GM23338 (cell line): ENCODE measurements around the gene KRTAP9-8.

Experiments
- CREB1 ChIP-seq: fragments of 250-450 bp; sonication (Bioruptor Pico); IDR thresholded peaks from 2 replicates; pipeline ENCODE4 v1.5.0; 2020; ENCODE audit warnings: low read depth, mild to moderate bottlenecking, moderate library complexity
- CTCF ChIP-seq, 2 experiments: fragments of 200-600 bp in 1 of 2; sonication (generic) in 1 of 2; conservative IDR thresholded peaks; 2 replicates each; pipeline versions ENCODE4 v1.5.1 to v1.6.1; 2016 to 2017; ENCODE audit warnings: antibody characterized with exemption in 2 of 2, low read depth in 2 of 2, mild to moderate bottlenecking in 2 of 2, moderate library complexity in 1 of 2
- EZH2 ChIP-seq: fragments of 200-600 bp; sonication (generic); IDR thresholded peaks from one replicate; pipeline ENCODE4 v1.8.0; 2017; ENCODE audit warnings: antibody characterized with exemption, mild to moderate bottlenecking, low read depth; ENCODE audit not compliant: unreplicated experiment
- EZH2phosphoT487 ChIP-seq: fragments of 200-600 bp; sonication (generic); IDR thresholded peaks from one replicate; pipeline ENCODE4 v1.8.1; 2018; ENCODE audit warnings: antibody characterized with exemption; ENCODE audit not compliant: unreplicated experiment
- JUNB ChIP-seq: IDR thresholded peaks from one replicate; pipeline ENCODE4 v1.6.1; 2016; ENCODE audit warnings: antibody characterized with exemption; ENCODE audit not compliant: unreplicated experiment
- STAT1 ChIP-seq: IDR thresholded peaks from one replicate; pipeline ENCODE4 v1.6.1; 2016; ENCODE audit warnings: antibody characterized with exemption; ENCODE audit not compliant: unreplicated experiment
- ZNF114 ChIP-seq: fragments of 250-450 bp; sonication (Bioruptor Pico); IDR thresholded peaks from 2 replicates; pipeline ENCODE4 v1.5.0; 2020; ENCODE audit warnings: mild to moderate bottlenecking, moderate library complexity
- TF ChIP-seq, protein P1 (sequence below): IDR thresholded peaks from one replicate; pipeline ENCODE4 v1.6.1; 2018; ENCODE audit warnings: antibody characterized with exemption; ENCODE audit not compliant: unreplicated experiment
- TF ChIP-seq, protein P2 (sequence below): IDR thresholded peaks from 2 replicates; pipeline ENCODE4 v1.6.1; 2016; ENCODE audit warnings: antibody characterized with exemption

DNA sequence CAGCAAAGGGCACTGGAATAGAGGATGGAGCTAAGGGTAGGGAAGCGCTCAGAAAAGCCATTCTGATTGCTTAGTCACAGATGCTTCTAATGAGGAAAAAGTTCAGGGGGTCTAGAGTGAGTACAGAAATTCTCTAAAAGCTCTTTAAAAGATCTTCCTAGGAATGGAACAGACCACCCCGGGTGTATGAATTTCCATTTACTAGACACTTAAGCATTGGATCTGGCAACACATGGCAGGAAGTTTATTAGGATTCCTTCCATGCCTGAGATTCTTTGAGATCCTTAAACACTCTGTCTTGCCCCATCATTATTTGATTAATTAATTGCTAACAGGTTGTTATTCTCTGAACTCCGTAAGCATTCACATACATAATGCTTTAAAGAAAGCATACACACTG is 46.2 kb downstream of the KRTAP9-8 start:
- no peak for TF ChIP-seq EZH2
- TF ChIP-seq CTCF (conservative IDR thresholded peaks at IDR 0.05; ENCODE audit: low read depth in 2 of 2) = no peak
- TF ChIP-seq, protein P1, sequence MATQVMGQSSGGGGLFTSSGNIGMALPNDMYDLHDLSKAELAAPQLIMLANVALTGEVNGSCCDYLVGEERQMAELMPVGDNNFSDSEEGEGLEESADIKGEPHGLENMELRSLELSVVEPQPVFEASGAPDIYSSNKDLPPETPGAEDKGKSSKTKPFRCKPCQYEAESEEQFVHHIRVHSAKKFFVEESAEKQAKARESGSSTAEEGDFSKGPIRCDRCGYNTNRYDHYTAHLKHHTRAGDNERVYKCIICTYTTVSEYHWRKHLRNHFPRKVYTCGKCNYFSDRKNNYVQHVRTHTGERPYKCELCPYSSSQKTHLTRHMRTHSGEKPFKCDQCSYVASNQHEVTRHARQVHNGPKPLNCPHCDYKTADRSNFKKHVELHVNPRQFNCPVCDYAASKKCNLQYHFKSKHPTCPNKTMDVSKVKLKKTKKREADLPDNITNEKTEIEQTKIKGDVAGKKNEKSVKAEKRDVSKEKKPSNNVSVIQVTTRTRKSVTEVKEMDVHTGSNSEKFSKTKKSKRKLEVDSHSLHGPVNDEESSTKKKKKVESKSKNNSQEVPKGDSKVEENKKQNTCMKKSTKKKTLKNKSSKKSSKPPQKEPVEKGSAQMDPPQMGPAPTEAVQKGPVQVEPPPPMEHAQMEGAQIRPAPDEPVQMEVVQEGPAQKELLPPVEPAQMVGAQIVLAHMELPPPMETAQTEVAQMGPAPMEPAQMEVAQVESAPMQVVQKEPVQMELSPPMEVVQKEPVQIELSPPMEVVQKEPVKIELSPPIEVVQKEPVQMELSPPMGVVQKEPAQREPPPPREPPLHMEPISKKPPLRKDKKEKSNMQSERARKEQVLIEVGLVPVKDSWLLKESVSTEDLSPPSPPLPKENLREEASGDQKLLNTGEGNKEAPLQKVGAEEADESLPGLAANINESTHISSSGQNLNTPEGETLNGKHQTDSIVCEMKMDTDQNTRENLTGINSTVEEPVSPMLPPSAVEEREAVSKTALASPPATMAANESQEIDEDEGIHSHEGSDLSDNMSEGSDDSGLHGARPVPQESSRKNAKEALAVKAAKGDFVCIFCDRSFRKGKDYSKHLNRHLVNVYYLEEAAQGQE = no peak
- no peak for TF ChIP-seq ZNF114 (CRISPR knock-in tag)
- TF ChIP-seq, protein P2, sequence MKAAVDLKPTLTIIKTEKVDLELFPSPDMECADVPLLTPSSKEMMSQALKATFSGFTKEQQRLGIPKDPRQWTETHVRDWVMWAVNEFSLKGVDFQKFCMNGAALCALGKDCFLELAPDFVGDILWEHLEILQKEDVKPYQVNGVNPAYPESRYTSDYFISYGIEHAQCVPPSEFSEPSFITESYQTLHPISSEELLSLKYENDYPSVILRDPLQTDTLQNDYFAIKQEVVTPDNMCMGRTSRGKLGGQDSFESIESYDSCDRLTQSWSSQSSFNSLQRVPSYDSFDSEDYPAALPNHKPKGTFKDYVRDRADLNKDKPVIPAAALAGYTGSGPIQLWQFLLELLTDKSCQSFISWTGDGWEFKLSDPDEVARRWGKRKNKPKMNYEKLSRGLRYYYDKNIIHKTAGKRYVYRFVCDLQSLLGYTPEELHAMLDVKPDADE = no peak
- no peak for TF ChIP-seq EZH2phosphoT487
- TF ChIP-seq CREB1 = no peak
- no peak for TF ChIP-seq JUNB
- no peak for TF ChIP-seq STAT1
